ENCODE results near the gene CACNA1D.

DNA sequence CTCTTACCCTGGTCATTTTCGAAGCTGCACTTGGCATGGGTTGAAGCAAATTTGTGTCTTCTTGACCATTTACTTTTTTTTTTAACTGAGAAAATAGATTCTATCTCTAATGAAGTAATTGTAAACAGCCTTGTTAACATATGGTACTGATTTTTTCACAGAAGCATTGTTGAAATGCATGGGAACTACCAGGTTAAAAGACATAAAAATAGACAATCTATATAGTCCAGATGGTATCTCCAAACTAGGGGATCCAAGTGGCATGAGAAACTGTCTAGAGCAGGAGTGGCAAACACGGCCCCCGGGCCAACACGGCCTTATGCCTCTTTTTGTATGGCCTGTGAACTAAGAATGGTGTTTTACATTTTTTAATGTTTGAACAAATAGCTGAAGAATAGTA, 41.9 kb downstream of the CACNA1D start:
- TF ChIP-seq, protein P1, sequence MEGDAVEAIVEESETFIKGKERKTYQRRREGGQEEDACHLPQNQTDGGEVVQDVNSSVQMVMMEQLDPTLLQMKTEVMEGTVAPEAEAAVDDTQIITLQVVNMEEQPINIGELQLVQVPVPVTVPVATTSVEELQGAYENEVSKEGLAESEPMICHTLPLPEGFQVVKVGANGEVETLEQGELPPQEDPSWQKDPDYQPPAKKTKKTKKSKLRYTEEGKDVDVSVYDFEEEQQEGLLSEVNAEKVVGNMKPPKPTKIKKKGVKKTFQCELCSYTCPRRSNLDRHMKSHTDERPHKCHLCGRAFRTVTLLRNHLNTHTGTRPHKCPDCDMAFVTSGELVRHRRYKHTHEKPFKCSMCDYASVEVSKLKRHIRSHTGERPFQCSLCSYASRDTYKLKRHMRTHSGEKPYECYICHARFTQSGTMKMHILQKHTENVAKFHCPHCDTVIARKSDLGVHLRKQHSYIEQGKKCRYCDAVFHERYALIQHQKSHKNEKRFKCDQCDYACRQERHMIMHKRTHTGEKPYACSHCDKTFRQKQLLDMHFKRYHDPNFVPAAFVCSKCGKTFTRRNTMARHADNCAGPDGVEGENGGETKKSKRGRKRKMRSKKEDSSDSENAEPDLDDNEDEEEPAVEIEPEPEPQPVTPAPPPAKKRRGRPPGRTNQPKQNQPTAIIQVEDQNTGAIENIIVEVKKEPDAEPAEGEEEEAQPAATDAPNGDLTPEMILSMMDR (conservative IDR thresholded peaks at IDR 0.05), result no peak
- no peak for TF ChIP-seq ZFX (IDR thresholded peaks at IDR 0.05)

Data from C4-2B (cell line).